Osteocyte (in vitro differentiated cells): ENCODE measurements around the gene TLX2. TPM values are rescaled to one million over a fixed set of nuclear protein-coding genes. Genes with fewer than 3 reads are reported as not detected.

Experiments used
- DNase-seq: peaks from one replicate; pipeline ENCODE4 v3.0.0; 2021; ENCODE audit warnings: mixed read lengths; ENCODE audit not compliant: unreplicated experiment; ENCODE audit errors: extremely low spot score
- H3K27ac Mint-ChIP-seq: one replicate; pipeline ENCODE4 v1.8.0; 2021; ENCODE audit warnings: mild to moderate bottlenecking, mixed read lengths; ENCODE audit not compliant: unreplicated experiment
- H3K27me3 Mint-ChIP-seq: one replicate; pipeline ENCODE4 v1.8.0; 2021; ENCODE audit warnings: mixed read lengths; ENCODE audit not compliant: unreplicated experiment
- H3K36me3 Mint-ChIP-seq: one replicate; pipeline ENCODE4 v1.8.0; 2021; ENCODE audit warnings: mixed read lengths; ENCODE audit not compliant: unreplicated experiment
- H3K4me1 Mint-ChIP-seq: one replicate; pipeline ENCODE4 v1.8.0; 2021; ENCODE audit warnings: mixed read lengths; ENCODE audit not compliant: unreplicated experiment
- H3K4me3 Mint-ChIP-seq: one replicate; pipeline ENCODE4 v1.8.0; 2021; ENCODE audit warnings: mild to moderate bottlenecking, moderate library complexity, mixed read lengths; ENCODE audit not compliant: unreplicated experiment
- H3K9me3 Mint-ChIP-seq: one replicate; pipeline ENCODE4 v1.8.0; 2021; ENCODE audit warnings: mixed read lengths; ENCODE audit not compliant: unreplicated experiment
- total RNA-seq: library from RNA; stranded (reverse); gene quantifications from 2 replicates; pipeline ENCODE4 v1.2.1, GENCODE V29; 2021
- TF ChIP-seq, protein P1 (sequence below): fragments of 200-600 bp; sonication (generic); IDR thresholded peaks from 2 replicates; pipeline ENCODE4 v1.5.0; 2021; ENCODE audit warnings: antibody characterized with exemption, mild to moderate bottlenecking, moderate library complexity

TLX2 gene
- total RNA-seq, 1 donor from 2014 or later: not detected

DNA sequence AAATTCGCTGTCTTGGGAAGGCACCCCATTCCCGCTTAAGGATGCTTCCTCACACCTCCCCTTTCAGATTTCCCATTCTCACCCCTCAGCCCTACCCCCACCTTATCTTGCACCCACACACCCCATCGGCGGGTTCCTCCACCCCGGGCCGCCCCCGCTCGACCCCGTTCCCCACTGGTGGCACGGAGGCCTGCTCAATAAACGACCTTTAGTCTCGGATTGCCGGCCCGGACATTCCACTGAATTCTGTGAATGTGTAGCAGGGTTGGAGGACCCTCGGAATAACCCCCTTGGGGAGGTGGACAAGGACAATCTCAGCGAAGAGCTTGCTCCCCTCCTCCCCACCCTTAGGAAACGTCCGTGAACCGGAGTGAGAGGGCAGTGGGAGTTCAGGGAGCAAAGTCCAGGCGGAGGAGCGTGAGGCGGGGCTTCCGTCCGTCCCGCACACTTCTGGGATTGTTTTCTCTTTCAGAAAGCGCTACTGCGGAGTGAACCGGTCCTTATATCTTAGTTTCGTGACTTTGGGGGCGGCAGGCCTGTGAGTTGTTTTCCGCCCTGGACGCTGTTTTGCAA, 12.0 kb upstream of the TLX2 start:
- Mint-ChIP-seq H3K36me3 (peaks cover 19% of the 10 kb centered on the region), H3K4me3 (peak overlapping the region; percentile 71), H3K27ac (no peak overlapping the region), H3K9me3 (no peaks in the 10 kb centered on the region), H3K27me3 (peaks cover 36% of the 10 kb centered on the region), H3K4me1 (peaks cover 76% of the 10 kb centered on the region)
- TF ChIP-seq, protein P1, sequence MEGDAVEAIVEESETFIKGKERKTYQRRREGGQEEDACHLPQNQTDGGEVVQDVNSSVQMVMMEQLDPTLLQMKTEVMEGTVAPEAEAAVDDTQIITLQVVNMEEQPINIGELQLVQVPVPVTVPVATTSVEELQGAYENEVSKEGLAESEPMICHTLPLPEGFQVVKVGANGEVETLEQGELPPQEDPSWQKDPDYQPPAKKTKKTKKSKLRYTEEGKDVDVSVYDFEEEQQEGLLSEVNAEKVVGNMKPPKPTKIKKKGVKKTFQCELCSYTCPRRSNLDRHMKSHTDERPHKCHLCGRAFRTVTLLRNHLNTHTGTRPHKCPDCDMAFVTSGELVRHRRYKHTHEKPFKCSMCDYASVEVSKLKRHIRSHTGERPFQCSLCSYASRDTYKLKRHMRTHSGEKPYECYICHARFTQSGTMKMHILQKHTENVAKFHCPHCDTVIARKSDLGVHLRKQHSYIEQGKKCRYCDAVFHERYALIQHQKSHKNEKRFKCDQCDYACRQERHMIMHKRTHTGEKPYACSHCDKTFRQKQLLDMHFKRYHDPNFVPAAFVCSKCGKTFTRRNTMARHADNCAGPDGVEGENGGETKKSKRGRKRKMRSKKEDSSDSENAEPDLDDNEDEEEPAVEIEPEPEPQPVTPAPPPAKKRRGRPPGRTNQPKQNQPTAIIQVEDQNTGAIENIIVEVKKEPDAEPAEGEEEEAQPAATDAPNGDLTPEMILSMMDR: no peak
- no peak for DNase-seq

DNA sequence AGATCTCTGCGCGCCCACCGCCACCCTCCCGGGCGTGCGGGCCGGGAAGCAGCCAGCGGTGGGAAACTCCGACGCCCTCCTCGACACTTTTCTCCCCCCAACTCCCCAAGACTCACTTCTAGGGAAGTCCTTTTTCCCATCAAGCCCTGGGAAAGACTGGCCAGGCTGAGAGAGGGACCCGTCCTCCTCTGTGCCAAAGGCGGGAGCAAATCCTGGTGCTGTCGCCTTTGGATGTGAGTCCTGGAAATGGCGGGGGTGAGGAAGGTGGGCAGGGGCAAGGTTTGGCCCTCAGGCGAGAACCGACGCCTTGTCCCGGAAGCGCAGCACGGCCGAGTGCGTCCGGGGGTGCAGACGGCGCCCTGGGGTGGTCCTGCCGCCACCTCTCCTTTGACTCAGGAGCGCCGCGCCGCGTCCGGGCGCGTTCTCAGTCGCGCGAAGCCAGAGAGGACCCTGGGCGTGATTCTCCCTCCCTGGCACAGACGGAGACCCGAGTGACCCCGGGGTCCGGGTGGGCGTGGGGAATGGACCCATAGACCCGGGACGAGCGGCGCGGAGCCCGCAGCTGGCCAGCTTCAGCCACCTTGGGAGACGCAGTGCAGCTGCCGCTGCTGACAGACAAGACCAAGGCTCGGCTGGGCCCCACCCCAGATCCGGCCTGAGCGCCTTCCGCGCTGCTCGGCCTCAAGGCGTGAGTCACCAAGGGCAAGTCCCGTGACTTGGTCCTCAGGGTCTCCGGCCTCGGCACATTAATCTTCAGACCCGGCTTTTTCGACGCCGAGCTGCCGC, 11.3 kb upstream of the TLX2 start:
- no peaks in the 10 kb centered on the region for H3K9me3 Mint-ChIP-seq
- H3K27me3 Mint-ChIP-seq: peaks cover 29% of the 10 kb centered on the region
- peak; percentile 92 for DNase-seq
- H3K27ac Mint-ChIP-seq: peak overlapping the region; percentile 83
- H3K4me1 Mint-ChIP-seq: peaks cover 73% of the 10 kb centered on the region
- peak overlapping the region; percentile 71 for H3K4me3 Mint-ChIP-seq
- TF ChIP-seq, protein P1: peak; percentile 40
- peaks cover 16% of the 10 kb centered on the region for H3K36me3 Mint-ChIP-seq

DNA sequence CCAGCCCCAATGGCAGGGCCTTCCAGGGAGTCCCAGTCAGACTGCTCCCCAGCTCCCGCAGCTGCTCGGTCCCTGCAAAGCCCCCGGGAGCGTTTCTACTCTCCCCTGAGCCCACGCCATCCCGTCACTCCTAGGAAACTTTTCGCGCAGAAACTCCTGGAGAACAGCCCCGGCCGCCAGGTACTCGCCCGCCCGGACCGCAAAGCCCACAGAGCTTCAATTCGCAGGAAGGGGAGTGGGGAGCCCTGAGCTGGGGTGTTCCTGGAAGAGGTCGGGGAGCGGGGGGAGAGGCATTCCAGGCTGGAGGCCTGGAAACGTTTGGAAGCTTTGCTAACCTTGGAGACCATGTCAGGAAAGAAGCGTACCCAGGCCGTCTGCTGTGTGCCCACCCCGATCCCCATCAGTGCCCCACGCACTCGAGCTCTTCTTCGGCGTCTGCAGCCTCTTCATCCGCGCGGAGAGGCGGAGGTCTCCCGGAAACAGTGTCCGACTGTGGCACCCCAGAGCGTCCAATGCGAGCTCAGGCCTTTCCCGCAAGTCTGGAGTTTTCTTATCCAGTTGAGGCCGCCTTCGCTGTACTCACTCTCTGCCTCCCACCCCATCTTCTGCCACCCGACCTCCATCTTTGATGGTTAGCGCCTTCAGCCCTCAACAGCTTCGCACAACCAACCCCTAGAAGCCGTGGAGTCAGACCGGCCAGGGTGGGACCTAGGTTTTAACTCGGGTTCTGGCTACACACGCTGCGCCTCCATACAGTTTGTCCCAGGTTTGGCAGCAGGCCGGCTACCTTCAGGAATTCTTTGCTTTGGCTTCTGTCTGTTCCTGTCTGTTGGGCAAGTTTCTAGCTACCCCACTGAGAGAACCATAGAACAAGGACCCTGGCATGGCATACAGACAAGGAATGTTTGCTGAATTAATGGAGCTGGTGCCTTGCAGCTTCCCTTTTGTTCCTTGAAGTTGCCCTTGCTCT, 10.5 kb upstream of the TLX2 start:
- Mint-ChIP-seq H3K4me1 (peaks cover 73% of the 10 kb centered on the region), H3K27ac (peak overlapping the region; percentile 83), H3K4me3 (peak overlapping the region; percentile 71), H3K36me3 (peaks cover 16% of the 10 kb centered on the region), H3K27me3 (peaks cover 27% of the 10 kb centered on the region), H3K9me3 (no peaks in the 10 kb centered on the region)
- no peak for DNase-seq
- TF ChIP-seq, protein P1: no peak

DNA sequence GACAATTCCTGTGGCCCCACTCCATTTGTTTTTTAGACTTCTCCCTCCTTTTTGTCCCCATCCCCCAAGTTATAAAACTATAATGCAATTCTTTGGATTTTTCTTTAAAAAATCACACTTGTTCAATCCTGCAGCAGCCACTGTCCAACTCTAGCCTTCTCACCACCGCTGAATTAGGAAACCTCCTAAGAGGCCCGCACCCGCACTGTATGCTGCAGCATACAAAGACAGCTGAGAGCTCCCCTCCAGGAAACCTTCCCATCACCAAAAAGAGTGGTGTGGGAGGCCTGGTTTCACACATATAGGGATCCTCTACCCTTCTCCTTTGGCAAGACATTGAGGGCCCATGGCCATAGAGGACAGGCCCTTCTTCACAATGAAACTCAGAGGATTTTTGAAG, 9.7 kb upstream of the TLX2 start:
- peak overlapping the region; percentile 83 for H3K27ac Mint-ChIP-seq
- DNase-seq: no peak
- H3K27me3 Mint-ChIP-seq: peaks cover 24% of the 10 kb centered on the region
- H3K4me3 Mint-ChIP-seq: peak overlapping the region; percentile 71
- H3K9me3 Mint-ChIP-seq: no peaks in the 10 kb centered on the region
- peaks cover 16% of the 10 kb centered on the region for H3K36me3 Mint-ChIP-seq
- TF ChIP-seq, protein P1: no peak
- H3K4me1 Mint-ChIP-seq: peaks cover 68% of the 10 kb centered on the region
